OCI-LY3 (cell line): ENCODE data around the gene TMEM178B.

Source experiments
- H2AFZ ChIP-seq: fragments of 200-600, 300-600 bp; shearing (Covaris generic); 2 replicates; pipeline ENCODE4 v1.6.0; 2014; ENCODE audit warnings: antibody characterized with exemption, low read depth, low read length
- H3K27ac ChIP-seq: fragments of 200-600, 300-600 bp; sonication (generic); 2 replicates; pipeline ENCODE4 v1.5.1; 2014; ENCODE audit warnings: mild to moderate bottlenecking, low read length, moderate library complexity, mixed read lengths
- H3K27me3 ChIP-seq: fragments of 200-600, 300-600 bp; sonication (generic); 2 replicates; pipeline ENCODE4 v1.6.1; 2014; ENCODE audit warnings: low read depth, low read length, mixed read lengths
- H3K36me3 ChIP-seq: fragments of 200-600, 300-600 bp; sonication (generic); replicated peaks from 2 replicates; pipeline ENCODE3; 2014; ENCODE audit warnings: low read depth, low read length, mixed read lengths
- H3K4me1 ChIP-seq: fragments of 300-600, 200-600 bp; sonication (generic); 2 replicates; pipeline ENCODE4 v1.6.1; 2014; ENCODE audit warnings: low read length, mixed read lengths
- H3K4me2 ChIP-seq: fragments of 200-600, 300-600 bp; sonication (generic); 2 replicates; pipeline ENCODE4 v1.6.1; 2014; ENCODE audit warnings: low read length, mixed read lengths
- H3K4me3 ChIP-seq: fragments of 300-600, 200-600 bp; sonication (generic); 2 replicates; pipeline ENCODE4 v1.5.1; 2014; ENCODE audit warnings: antibody characterized with exemption, mild to moderate bottlenecking, low read length, moderate library complexity
- H3K79me2 ChIP-seq: fragments of 300-600, 200-600 bp; shearing (Covaris generic); 2 replicates; pipeline ENCODE4 v1.6.1; 2014; ENCODE audit warnings: mild to moderate bottlenecking, low read length, mixed read lengths
- H3K9ac ChIP-seq: fragments of 300-600, 200-600 bp; shearing (Covaris generic); 2 replicates; pipeline ENCODE4 v1.6.0; 2014; ENCODE audit warnings: mild to moderate bottlenecking, low read length, moderate library complexity
- H3K9me3 ChIP-seq: fragments of 200-600, 300-600 bp; shearing (Covaris generic); 2 replicates; pipeline ENCODE4 v1.6.1; 2014; ENCODE audit warnings: low read length, mixed read lengths; ENCODE audit not compliant: insufficient read depth
- H4K20me1 ChIP-seq: fragments of 200-600, 300-600 bp; sonication (generic); 2 replicates; pipeline ENCODE4 v1.6.1; 2016; ENCODE audit warnings: low read length, mixed read lengths; ENCODE audit not compliant: insufficient read depth
- CTCF ChIP-seq: fragments of 200-600, 300-600 bp; sonication (generic); IDR thresholded peaks from 2 replicates; pipeline ENCODE4 v1.5.1; 2014; ENCODE audit warnings: antibody characterized with exemption, low read length, low read depth
- EZH2phosphoT487 ChIP-seq: fragments of 200-600 bp; shearing (Covaris generic); IDR thresholded peaks from 2 replicates; pipeline ENCODE4 v1.6.1; 2018; ENCODE audit warnings: antibody characterized with exemption, mixed run types, low read depth

TMEM178B gene

DNA sequence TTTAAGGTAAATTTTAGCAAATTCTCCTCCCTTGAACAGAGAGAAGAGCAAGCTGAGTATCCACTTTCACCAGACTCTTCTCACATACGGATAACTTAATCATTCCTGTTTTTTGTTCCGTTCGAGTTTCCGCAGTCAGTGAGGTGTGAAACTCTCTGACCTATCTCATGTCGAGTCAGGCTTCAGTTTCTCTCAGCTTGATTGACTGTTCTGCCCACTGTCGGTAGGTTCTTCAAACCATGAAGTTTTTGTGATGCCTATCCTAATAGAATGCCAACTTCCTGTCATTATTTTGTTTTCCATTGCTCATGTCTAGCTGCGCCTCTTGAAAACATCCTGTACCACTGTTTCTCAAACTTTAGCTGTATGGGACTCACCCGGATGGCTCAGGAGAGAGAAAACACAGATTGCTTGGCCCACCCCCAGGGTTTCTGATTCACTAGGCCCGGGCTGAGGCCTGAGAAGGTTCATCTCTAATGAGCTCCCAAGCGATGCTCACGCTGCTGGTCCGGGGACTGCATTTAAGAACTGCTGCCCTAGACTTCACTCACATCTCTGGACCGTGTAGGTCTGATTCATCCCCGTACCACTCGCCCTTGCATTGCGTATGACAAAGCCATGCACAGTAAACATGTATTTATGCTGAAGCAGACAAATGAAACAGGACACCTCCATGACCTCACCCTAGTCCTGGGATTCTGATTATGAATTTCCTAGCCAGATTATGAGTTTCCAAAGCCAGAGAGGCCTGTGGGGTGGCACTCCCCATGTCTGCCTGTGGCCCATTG lies 269.0 kb downstream of the TMEM178B start:
- H3K9ac ChIP-seq: no peak overlapping the region
- TF ChIP-seq EZH2phosphoT487: no peak
- no peak for TF ChIP-seq CTCF
- H2AFZ ChIP-seq: no peak overlapping the region
- H3K9me3 ChIP-seq: no peaks in the 10 kb centered on the region
- H3K4me2 ChIP-seq: no peak overlapping the region
- H3K27ac ChIP-seq: no peak overlapping the region
- no peaks in the 10 kb centered on the region for H3K79me2 ChIP-seq
- H3K27me3 ChIP-seq: no peaks in the 10 kb centered on the region
- no peak overlapping the region for H3K4me3 ChIP-seq
- H3K36me3 ChIP-seq: no peaks in the 10 kb centered on the region
- no peaks in the 10 kb centered on the region; the same call in 1 of the 2 replicates for H4K20me1 ChIP-seq
- no peaks in the 10 kb centered on the region for H3K4me1 ChIP-seq

- Histone ChIP-seq H3K9ac (no peak overlapping the region), H3K79me2 (no peaks in the 10 kb centered on the region), H3K4me3 (no peak overlapping the region), H3K9me3 (no peaks in the 10 kb centered on the region), H3K36me3 (no peaks in the 10 kb centered on the region), H3K27ac (no peak overlapping the region), H3K4me2 (no peak overlapping the region), H3K4me1 (no peaks in the 10 kb centered on the region), H3K27me3 (no peaks in the 10 kb centered on the region), H4K20me1 (no peaks in the 10 kb centered on the region; the same call in 1 of the 2 replicates), H2AFZ (no peak overlapping the region)
- TF ChIP-seq CTCF (no peak), EZH2phosphoT487 (no peak)
These were observed 270.5 kb downstream of the TMEM178B start for GRCh38 chr7:141344153-141344935.

DNA sequence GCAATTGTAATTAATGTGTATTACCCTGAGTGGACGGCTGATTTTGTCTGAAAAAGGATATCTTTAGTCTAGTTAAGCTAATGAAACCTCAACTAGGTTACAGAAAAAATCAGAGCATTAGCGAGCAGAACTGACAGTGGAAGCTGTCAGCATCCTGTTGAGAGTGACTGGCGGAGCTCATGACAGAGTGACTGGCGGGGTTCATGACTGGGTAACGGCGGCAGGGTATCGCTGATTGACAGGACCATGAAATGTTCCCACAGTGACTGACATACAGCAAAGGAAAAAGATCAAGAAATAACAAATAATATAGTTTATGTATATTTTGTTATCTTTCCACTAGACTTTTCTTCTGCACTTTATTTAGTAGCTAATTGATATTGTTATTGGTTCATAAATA lies 274.9 kb downstream of the TMEM178B start:
- H3K9ac ChIP-seq: no peak overlapping the region
- no peak overlapping the region for H3K4me3 ChIP-seq
- H2AFZ ChIP-seq: no peak overlapping the region
- H3K79me2 ChIP-seq: no peaks in the 10 kb centered on the region
- H3K36me3 ChIP-seq: no peaks in the 10 kb centered on the region
- no peaks in the 10 kb centered on the region for H3K9me3 ChIP-seq
- no peak overlapping the region for H3K4me2 ChIP-seq
- H3K27me3 ChIP-seq: no peaks in the 10 kb centered on the region
- peaks cover 3% of the 10 kb centered on the region; the same call in 1 of the 2 replicates for H4K20me1 ChIP-seq
- H3K4me1 ChIP-seq: no peaks in the 10 kb centered on the region
- no peak overlapping the region for H3K27ac ChIP-seq
- TF ChIP-seq EZH2phosphoT487: no peak
- no peak for TF ChIP-seq CTCF

- H3K9ac ChIP-seq: no peak overlapping the region
- no peaks in the 10 kb centered on the region for H3K27me3 ChIP-seq
- no peak overlapping the region for H2AFZ ChIP-seq
- H3K27ac ChIP-seq: no peak overlapping the region
- H4K20me1 ChIP-seq: peaks cover 3% of the 10 kb centered on the region; the same call in 1 of the 2 replicates
- H3K79me2 ChIP-seq: no peaks in the 10 kb centered on the region
- H3K36me3 ChIP-seq: no peaks in the 10 kb centered on the region
- TF ChIP-seq CTCF (no peak), EZH2phosphoT487 (no peak)
- no peak overlapping the region for H3K4me2 ChIP-seq
- H3K9me3 ChIP-seq: no peaks in the 10 kb centered on the region
- H3K4me3 ChIP-seq: no peak overlapping the region
- no peaks in the 10 kb centered on the region for H3K4me1 ChIP-seq
These were observed 275.5 kb downstream of the TMEM178B start for GRCh38 chr7:141349338-141349737.
